Measurements from ENCODE around the gene ACADS. TPM values are rescaled to one million over a fixed set of nuclear protein-coding genes. Genes with fewer than 3 reads are reported as not detected.

ACADS gene
- total RNA-seq, 1 experiment from 2014 or later: 15.9 TPM

DNA sequence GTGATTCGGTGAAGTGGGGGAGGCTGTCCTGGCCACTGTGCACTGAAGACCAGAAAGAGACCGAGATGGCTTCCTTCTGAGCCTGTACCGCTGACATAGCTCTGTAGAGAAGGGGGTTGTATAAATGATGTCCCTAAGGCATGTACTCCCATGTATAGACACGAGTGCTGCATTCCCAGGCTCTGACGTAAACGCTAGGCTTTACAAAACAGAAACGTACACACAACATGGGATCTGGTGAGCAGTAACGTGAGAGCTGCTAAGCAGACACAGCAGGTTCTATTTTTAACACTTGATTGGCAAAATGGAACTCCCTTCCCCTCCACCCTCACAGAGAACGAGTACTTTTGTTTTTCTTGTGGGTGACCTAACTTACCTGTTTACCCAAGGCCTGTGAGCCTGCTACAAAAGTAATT lies 35.9 kb downstream of the ACADS start:
- DNase-seq (ENCODE audit: low read depth, low spot score): no peak
- TF ChIP-seq POLR2AphosphoS5 (IDR thresholded peaks at IDR 0.05; ENCODE audit: low read depth, low read length): no peak
- TF ChIP-seq, protein P1, sequence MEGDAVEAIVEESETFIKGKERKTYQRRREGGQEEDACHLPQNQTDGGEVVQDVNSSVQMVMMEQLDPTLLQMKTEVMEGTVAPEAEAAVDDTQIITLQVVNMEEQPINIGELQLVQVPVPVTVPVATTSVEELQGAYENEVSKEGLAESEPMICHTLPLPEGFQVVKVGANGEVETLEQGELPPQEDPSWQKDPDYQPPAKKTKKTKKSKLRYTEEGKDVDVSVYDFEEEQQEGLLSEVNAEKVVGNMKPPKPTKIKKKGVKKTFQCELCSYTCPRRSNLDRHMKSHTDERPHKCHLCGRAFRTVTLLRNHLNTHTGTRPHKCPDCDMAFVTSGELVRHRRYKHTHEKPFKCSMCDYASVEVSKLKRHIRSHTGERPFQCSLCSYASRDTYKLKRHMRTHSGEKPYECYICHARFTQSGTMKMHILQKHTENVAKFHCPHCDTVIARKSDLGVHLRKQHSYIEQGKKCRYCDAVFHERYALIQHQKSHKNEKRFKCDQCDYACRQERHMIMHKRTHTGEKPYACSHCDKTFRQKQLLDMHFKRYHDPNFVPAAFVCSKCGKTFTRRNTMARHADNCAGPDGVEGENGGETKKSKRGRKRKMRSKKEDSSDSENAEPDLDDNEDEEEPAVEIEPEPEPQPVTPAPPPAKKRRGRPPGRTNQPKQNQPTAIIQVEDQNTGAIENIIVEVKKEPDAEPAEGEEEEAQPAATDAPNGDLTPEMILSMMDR (IDR thresholded peaks at IDR 0.05): no peak
- TF ChIP-seq TCF7L2 (IDR thresholded peaks at IDR 0.05; ENCODE audit: low read depth, low read length): no peak
- TF ChIP-seq, protein P2, sequence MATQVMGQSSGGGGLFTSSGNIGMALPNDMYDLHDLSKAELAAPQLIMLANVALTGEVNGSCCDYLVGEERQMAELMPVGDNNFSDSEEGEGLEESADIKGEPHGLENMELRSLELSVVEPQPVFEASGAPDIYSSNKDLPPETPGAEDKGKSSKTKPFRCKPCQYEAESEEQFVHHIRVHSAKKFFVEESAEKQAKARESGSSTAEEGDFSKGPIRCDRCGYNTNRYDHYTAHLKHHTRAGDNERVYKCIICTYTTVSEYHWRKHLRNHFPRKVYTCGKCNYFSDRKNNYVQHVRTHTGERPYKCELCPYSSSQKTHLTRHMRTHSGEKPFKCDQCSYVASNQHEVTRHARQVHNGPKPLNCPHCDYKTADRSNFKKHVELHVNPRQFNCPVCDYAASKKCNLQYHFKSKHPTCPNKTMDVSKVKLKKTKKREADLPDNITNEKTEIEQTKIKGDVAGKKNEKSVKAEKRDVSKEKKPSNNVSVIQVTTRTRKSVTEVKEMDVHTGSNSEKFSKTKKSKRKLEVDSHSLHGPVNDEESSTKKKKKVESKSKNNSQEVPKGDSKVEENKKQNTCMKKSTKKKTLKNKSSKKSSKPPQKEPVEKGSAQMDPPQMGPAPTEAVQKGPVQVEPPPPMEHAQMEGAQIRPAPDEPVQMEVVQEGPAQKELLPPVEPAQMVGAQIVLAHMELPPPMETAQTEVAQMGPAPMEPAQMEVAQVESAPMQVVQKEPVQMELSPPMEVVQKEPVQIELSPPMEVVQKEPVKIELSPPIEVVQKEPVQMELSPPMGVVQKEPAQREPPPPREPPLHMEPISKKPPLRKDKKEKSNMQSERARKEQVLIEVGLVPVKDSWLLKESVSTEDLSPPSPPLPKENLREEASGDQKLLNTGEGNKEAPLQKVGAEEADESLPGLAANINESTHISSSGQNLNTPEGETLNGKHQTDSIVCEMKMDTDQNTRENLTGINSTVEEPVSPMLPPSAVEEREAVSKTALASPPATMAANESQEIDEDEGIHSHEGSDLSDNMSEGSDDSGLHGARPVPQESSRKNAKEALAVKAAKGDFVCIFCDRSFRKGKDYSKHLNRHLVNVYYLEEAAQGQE (IDR thresholded peaks at IDR 0.05; ENCODE audit: insufficient read depth in 1 of 2, low read depth in 2 of 2, low read length in 1 of 2): no peak
- TF ChIP-seq SIN3A (IDR thresholded peaks at IDR 0.05; ENCODE audit: borderline replicate concordance, insufficient read depth, low read depth, low read length): no peak
- Histone ChIP-seq H3K4me3 (ENCODE audit: low read depth in 2 of 2, low read length in 2 of 2) (no peak overlapping the region), H3K4me1 (ENCODE audit: control insufficient read depth, insufficient read depth, low read length) (no peaks in the 10 kb centered on the region), H3K27me3 (ENCODE audit: control insufficient read depth, insufficient read depth, low read length) (no peaks in the 10 kb centered on the region), H3K27ac (ENCODE audit: low read length) (no peak overlapping the region), H3K9me3 (ENCODE audit: control insufficient read depth, insufficient read depth, low read depth, low read length) (no peaks in the 10 kb centered on the region), H3K36me3 (ENCODE audit: control insufficient read depth, insufficient read depth, low read length) (no peaks in the 10 kb centered on the region; the same call in 1 of the 2 replicates)
- ChIA-PET POLR2A (interaction anchor here (0.5 kb wide), 1 partner anchor 19 kb away, joined by 3 read pairs; no protein-coding TSS in a partner anchor), CTCF (no interaction called here)
- BruUV-seq (replicated peaks): no TSS peak
- intact Hi-C loops (cut with micrococcal nuclease; ENCODE audit: unreplicated experiment): no loop called here
- in situ Hi-C loops (cut with HindIII; ENCODE audit: low pct_unique_long_range_greater_than_20kb, low sequenced_read_pairs): no loop called here
- no peak for ATAC-seq

DNA sequence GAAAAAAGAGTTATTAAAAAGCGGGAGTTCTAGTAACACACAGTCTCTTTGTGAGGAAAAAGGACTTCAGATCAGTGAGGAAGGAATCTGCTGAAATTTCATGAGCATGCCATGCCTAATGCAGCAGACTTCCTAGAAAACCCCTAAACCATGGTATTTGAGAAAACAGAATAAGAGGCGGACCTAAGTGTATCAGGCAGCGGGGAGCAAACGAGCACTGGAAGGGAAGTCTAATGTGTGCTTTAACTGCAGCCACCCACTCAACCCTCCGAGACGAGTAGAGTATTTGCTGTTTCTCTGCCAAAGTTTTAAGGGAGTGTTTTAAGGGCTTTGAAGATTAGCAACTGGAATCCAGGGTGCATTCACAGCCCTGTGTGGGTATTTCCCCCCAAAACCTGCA lies 36.5 kb downstream of the ACADS start:
- Histone ChIP-seq H3K4me3 (ENCODE audit: low read depth in 2 of 2, low read length in 2 of 2) (no peak overlapping the region), H3K27me3 (ENCODE audit: control insufficient read depth, insufficient read depth, low read length) (no peaks in the 10 kb centered on the region), H3K9me3 (ENCODE audit: control insufficient read depth, insufficient read depth, low read depth, low read length) (no peaks in the 10 kb centered on the region), H3K27ac (ENCODE audit: low read length) (no peak overlapping the region), H3K36me3 (ENCODE audit: control insufficient read depth, insufficient read depth, low read length) (no peaks in the 10 kb centered on the region; the same call in 1 of the 2 replicates), H3K4me1 (ENCODE audit: control insufficient read depth, insufficient read depth, low read length) (no peaks in the 10 kb centered on the region)
- ATAC-seq: no peak
- in situ Hi-C loops (cut with HindIII; ENCODE audit: low pct_unique_long_range_greater_than_20kb, low sequenced_read_pairs) (no loop called here), intact Hi-C loops (cut with micrococcal nuclease; ENCODE audit: unreplicated experiment) (loop anchor here (2.0 kb wide), 1 partner anchor 19 kb away; no protein-coding TSS in a partner anchor)
- TF ChIP-seq POLR2AphosphoS5 (IDR thresholded peaks at IDR 0.05; ENCODE audit: low read depth, low read length): no peak
- TF ChIP-seq SIN3A (IDR thresholded peaks at IDR 0.05; ENCODE audit: borderline replicate concordance, insufficient read depth, low read depth, low read length): no peak
- TF ChIP-seq, protein P1 (IDR thresholded peaks at IDR 0.05): no peak
- TF ChIP-seq, protein P2 (IDR thresholded peaks at IDR 0.05; ENCODE audit: insufficient read depth in 1 of 2, low read depth in 2 of 2, low read length in 1 of 2): no peak
- TF ChIP-seq TCF7L2 (IDR thresholded peaks at IDR 0.05; ENCODE audit: low read depth, low read length): no peak
- no peak for DNase-seq (ENCODE audit: low read depth, low spot score)
- ChIA-PET POLR2A (no interaction called here), CTCF (no interaction called here)
- BruUV-seq (replicated peaks): no TSS peak
